Neural cell (in vitro differentiated cells): ENCODE measurements around the gene CLIC1. TPM values are rescaled to one million over a fixed set of nuclear protein-coding genes. Genes with fewer than 3 reads are reported as not detected.

Experiments
- H2AFZ ChIP-seq: fragments of 200-600, 300-800 bp; sonication (generic), shearing (Covaris generic); 2 replicates; pipeline ENCODE4 v1.6.0; 2014; ENCODE audit warnings: low read depth, mild to moderate bottlenecking, antibody characterized with exemption, low read length, moderate library complexity
- H3F3A ChIP-seq: fragments of 200-600 bp; shearing (Covaris generic); 2 replicates; pipeline ENCODE4 v1.6.1; 2016; ENCODE audit warnings: mild to moderate bottlenecking, moderate library complexity, mixed read lengths, antibody characterized with exemption, low read length; ENCODE audit not compliant: insufficient read depth, poor library complexity, severe bottlenecking
- H3K27ac ChIP-seq: fragments of 200-600, 300-800 bp; sonication (generic), shearing (Covaris generic); 2 replicates; pipeline ENCODE4 v1.5.1; 2014; ENCODE audit warnings: mild to moderate bottlenecking, low read length, moderate library complexity
- H3K27me3 ChIP-seq: fragments of 300-800, 200-600 bp; sonication (generic), shearing (Covaris generic); 2 replicates; pipeline ENCODE4 v1.6.0; 2014; ENCODE audit warnings: mild to moderate bottlenecking, low read depth, low read length, moderate library complexity; ENCODE audit not compliant: insufficient read depth
- H3K36me3 ChIP-seq: fragments of 300-800, 200-600 bp; sonication (generic), shearing (Covaris generic); 2 replicates; pipeline ENCODE4 v1.5.1; 2014; ENCODE audit warnings: mild to moderate bottlenecking, antibody characterized with exemption, low read length, moderate library complexity; ENCODE audit not compliant: insufficient read depth
- H3K4me2 ChIP-seq: fragments of 300-800, 200-600 bp; sonication (generic), shearing (Covaris generic); 2 replicates; pipeline ENCODE4 v1.6.0; 2014; ENCODE audit warnings: mild to moderate bottlenecking, low read length
- H3K4me3 ChIP-seq: fragments of 300-800, 200-600 bp; sonication (generic), shearing (Covaris generic); 2 replicates; pipeline ENCODE4 v1.5.1; 2014; ENCODE audit warnings: mild to moderate bottlenecking, low read length, moderate library complexity
- H3K79me2 ChIP-seq: fragments of 200-600 bp; shearing (Covaris generic); replicated peaks from 2 replicates; pipeline ENCODE4 v1.6.0; 2014; ENCODE audit warnings: mild to moderate bottlenecking, low read length, moderate library complexity; ENCODE audit not compliant: insufficient read depth
- H3K9ac ChIP-seq: fragments of 300-800, 200-600 bp; sonication (generic), shearing (Covaris generic); 2 replicates; pipeline ENCODE4 v1.6.1; 2016; ENCODE audit warnings: mild to moderate bottlenecking, low read length, mixed read lengths
- H3K9me2 ChIP-seq: fragments of 200-600 bp; shearing (Covaris generic); 2 replicates; pipeline ENCODE4 v1.6.1; 2016; ENCODE audit warnings: mild to moderate bottlenecking, low read length, mixed read lengths; ENCODE audit not compliant: insufficient read depth
- H3K9me3 ChIP-seq: fragments of 200-600, 300-800 bp; sonication (generic), shearing (Covaris generic); 2 replicates; pipeline ENCODE4 v1.6.1; 2016; ENCODE audit warnings: mild to moderate bottlenecking, mixed run types, low read length, moderate library complexity, mixed read lengths
- H4K20me1 ChIP-seq: fragments of 200-600 bp; shearing (Covaris generic); 2 replicates; pipeline ENCODE4 v1.6.1; 2016; ENCODE audit warnings: mild to moderate bottlenecking, mixed run types; ENCODE audit not compliant: insufficient read depth
- EP300 ChIP-seq: fragments of 450-650 bp; conservative IDR thresholded peaks from 2 replicates; pipeline ENCODE4 v1.6.1; 2014; ENCODE audit warnings: antibody characterized with exemption, mild to moderate bottlenecking, moderate library complexity; ENCODE audit not compliant: poor library complexity, severe bottlenecking
- EZH2 ChIP-seq: fragments of 200-600, 300-800 bp; shearing (Covaris generic), sonication (generic); IDR thresholded peaks from 2 replicates; pipeline ENCODE4 v1.6.1; 2014; ENCODE audit warnings: antibody characterized with exemption, low read length, borderline replicate concordance, mild to moderate bottlenecking; ENCODE audit not compliant: insufficient read depth, poor library complexity, severe bottlenecking
- MXI1 ChIP-seq: fragments of 450-650 bp; conservative IDR thresholded peaks from 2 replicates; pipeline ENCODE4 v1.6.1; 2014; ENCODE audit warnings: antibody characterized with exemption, mild to moderate bottlenecking; ENCODE audit not compliant: poor library complexity, severe bottlenecking
- POLR2AphosphoS5 ChIP-seq: IDR thresholded peaks from 2 replicates; pipeline ENCODE4 v1.6.1; 2012
- RAD21 ChIP-seq: fragments of 450-650 bp; conservative IDR thresholded peaks from 2 replicates; pipeline ENCODE4 v1.6.1; 2014; ENCODE audit warnings: antibody characterized with exemption, mild to moderate bottlenecking, moderate library complexity
- SMC3 ChIP-seq: fragments of 450-650 bp; conservative IDR thresholded peaks from 2 replicates; pipeline ENCODE4 v1.6.1; 2014; ENCODE audit warnings: antibody characterized with exemption, mild to moderate bottlenecking, moderate library complexity; ENCODE audit not compliant: poor library complexity
- TAF1 ChIP-seq: IDR thresholded peaks from 2 replicates; pipeline ENCODE4 v1.6.1; 2012; ENCODE audit warnings: low read depth
- polyA plus RNA-seq: library from polyadenylated mRNA; depleted of rRNA; stranded (reverse); fragments of >200 nt; gene quantifications from 2 replicates; pipeline ENCODE4 v1.2.3, GENCODE V29; 2014
- TF ChIP-seq, protein P1 (sequence below): IDR thresholded peaks from 2 replicates; pipeline ENCODE4 v1.6.1; 2012; ENCODE audit warnings: borderline replicate concordance
- TF ChIP-seq, protein P2 (sequence below): fragments of 450-650 bp; IDR thresholded peaks from 2 replicates; pipeline ENCODE4 v1.5.1; 2014; ENCODE audit warnings: antibody characterized with exemption, mild to moderate bottlenecking, moderate library complexity; ENCODE audit not compliant: poor library complexity, severe bottlenecking

The CLIC1 gene
- polyA plus RNA-seq, 1 donor from 2014 or later, result 5.5 TPM

DNA sequence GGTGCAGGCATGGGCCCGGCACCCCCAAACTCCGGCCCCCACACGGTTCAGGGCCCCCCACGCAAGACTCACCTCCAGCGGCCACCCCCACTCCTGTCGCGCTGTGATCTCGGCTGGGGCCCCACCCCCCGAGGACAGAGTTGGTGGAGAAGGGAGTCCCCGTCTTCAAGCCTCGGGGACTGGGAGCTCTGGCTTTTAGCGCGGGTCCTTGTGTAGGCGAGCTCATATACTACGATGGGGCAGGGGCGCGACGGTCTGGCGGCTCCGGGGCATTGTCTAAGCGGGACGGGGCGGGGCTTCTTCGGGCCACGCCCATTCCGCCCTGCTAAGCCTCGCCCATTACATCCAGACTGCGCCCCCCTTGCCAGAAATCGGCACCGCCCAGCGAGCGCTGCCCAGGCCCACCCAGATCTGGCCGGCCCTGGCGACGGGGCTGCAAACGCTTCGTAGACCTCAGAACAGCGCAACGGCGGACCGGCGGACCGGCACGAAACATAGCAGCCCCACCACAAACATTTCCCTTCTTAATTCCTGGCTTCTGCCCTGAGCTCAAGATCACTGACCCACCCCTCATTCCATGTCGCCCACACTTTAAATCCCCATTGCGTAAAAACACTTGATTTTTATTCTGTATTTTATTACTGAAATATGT, 6.2 kb downstream of the CLIC1 start:
- H3K9me2 ChIP-seq, result no peaks in the 10 kb centered on the region
- peak overlapping the region; percentile 92 for H3K4me3 ChIP-seq
- H3F3A ChIP-seq, result no peaks in the 10 kb centered on the region
- no peaks in the 10 kb centered on the region for H3K36me3 ChIP-seq
- peak overlapping the region; percentile 96 for H3K9ac ChIP-seq
- no peak for TF ChIP-seq EZH2
- TF ChIP-seq SMC3, result no peak
- TF ChIP-seq POLR2AphosphoS5, result peak; percentile 89
- TF ChIP-seq EP300, result no peak
- TF ChIP-seq, protein P1, sequence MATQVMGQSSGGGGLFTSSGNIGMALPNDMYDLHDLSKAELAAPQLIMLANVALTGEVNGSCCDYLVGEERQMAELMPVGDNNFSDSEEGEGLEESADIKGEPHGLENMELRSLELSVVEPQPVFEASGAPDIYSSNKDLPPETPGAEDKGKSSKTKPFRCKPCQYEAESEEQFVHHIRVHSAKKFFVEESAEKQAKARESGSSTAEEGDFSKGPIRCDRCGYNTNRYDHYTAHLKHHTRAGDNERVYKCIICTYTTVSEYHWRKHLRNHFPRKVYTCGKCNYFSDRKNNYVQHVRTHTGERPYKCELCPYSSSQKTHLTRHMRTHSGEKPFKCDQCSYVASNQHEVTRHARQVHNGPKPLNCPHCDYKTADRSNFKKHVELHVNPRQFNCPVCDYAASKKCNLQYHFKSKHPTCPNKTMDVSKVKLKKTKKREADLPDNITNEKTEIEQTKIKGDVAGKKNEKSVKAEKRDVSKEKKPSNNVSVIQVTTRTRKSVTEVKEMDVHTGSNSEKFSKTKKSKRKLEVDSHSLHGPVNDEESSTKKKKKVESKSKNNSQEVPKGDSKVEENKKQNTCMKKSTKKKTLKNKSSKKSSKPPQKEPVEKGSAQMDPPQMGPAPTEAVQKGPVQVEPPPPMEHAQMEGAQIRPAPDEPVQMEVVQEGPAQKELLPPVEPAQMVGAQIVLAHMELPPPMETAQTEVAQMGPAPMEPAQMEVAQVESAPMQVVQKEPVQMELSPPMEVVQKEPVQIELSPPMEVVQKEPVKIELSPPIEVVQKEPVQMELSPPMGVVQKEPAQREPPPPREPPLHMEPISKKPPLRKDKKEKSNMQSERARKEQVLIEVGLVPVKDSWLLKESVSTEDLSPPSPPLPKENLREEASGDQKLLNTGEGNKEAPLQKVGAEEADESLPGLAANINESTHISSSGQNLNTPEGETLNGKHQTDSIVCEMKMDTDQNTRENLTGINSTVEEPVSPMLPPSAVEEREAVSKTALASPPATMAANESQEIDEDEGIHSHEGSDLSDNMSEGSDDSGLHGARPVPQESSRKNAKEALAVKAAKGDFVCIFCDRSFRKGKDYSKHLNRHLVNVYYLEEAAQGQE, result no peak
- TF ChIP-seq MXI1, result peak; percentile 5
- peak; percentile 19 for TF ChIP-seq RAD21
- no peak for TF ChIP-seq TAF1
- TF ChIP-seq, protein P2, sequence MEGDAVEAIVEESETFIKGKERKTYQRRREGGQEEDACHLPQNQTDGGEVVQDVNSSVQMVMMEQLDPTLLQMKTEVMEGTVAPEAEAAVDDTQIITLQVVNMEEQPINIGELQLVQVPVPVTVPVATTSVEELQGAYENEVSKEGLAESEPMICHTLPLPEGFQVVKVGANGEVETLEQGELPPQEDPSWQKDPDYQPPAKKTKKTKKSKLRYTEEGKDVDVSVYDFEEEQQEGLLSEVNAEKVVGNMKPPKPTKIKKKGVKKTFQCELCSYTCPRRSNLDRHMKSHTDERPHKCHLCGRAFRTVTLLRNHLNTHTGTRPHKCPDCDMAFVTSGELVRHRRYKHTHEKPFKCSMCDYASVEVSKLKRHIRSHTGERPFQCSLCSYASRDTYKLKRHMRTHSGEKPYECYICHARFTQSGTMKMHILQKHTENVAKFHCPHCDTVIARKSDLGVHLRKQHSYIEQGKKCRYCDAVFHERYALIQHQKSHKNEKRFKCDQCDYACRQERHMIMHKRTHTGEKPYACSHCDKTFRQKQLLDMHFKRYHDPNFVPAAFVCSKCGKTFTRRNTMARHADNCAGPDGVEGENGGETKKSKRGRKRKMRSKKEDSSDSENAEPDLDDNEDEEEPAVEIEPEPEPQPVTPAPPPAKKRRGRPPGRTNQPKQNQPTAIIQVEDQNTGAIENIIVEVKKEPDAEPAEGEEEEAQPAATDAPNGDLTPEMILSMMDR, result peak; percentile 42
- H3K27ac ChIP-seq, result peak overlapping the region; percentile 76
- no peaks in the 10 kb centered on the region for H3K27me3 ChIP-seq
- peaks cover 24% of the 10 kb centered on the region for H3K79me2 ChIP-seq
- H3K4me2 ChIP-seq, result peak overlapping the region; percentile 51
- H3K9me3 ChIP-seq, result no peaks in the 10 kb centered on the region
- no peaks in the 10 kb centered on the region for H4K20me1 ChIP-seq
- H2AFZ ChIP-seq, result peak overlapping the region; percentile 97

DNA sequence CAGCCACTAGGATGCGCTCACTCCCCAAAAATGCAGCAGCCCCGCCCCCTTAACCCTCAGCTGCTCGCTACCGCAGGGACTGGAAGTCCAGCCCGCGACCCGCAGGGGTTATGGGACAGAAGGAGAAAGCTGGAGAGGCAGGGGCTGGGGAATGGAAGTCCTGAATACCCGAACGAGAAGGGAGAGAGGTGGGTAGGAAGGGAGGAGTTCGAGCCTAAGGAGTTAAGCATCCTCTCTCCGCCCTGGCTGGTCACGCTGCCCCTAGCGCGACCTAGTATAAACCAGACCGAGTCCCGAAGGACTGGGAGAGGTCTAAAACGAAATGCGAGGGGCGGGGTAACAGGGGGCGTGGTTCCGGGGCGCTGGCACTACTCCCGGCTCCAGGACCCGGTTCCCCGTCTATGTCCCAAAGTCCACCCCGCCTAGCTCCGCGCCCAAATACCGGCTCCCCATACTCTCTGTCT, 6.8 kb downstream of the CLIC1 start:
- no peaks in the 10 kb centered on the region for H3K9me3 ChIP-seq
- H4K20me1 ChIP-seq, result no peaks in the 10 kb centered on the region
- TF ChIP-seq, protein P2, result peak; percentile 95
- TF ChIP-seq SMC3 (peak; percentile 80), POLR2AphosphoS5 (no peak), MXI1 (peak; percentile 52), EP300 (peak; percentile 15), TAF1 (no peak), RAD21 (peak; percentile 84), EZH2 (no peak)
- TF ChIP-seq, protein P1, result peak; percentile 0
- no peaks in the 10 kb centered on the region for H3K9me2 ChIP-seq
- H3K27ac ChIP-seq, result peak overlapping the region; percentile 76
- no peaks in the 10 kb centered on the region for H3K27me3 ChIP-seq
- H3F3A ChIP-seq, result no peaks in the 10 kb centered on the region
- H2AFZ ChIP-seq, result peak overlapping the region; percentile 97
- peak overlapping the region; percentile 92 for H3K4me2 ChIP-seq
- H3K9ac ChIP-seq, result peak overlapping the region; percentile 96
- peaks cover 24% of the 10 kb centered on the region for H3K79me2 ChIP-seq
- peak overlapping the region; percentile 92 for H3K4me3 ChIP-seq
- H3K36me3 ChIP-seq, result no peaks in the 10 kb centered on the region
